ENCODE measurements around the gene FAM53C.
A peak's percentile ranks its signal among the peaks of the same experiment; 100 is the strongest.
"Not testable (repeated sequence)": the region's sequence is repeated elsewhere in the genome, so short reads cannot be mapped to it uniquely, and the experiment has no call there.

FAM53C gene

GRCh38 chr5:138337685-138338410, at the start of gene FAM53C:
FAM53C (plus strand) TSS chr5:138338266; CDS start chr5:138341336, 3,070 bp downstream.
- DNase-seq (ENCODE audit: low spot score): peak; percentile 88

GRCh38 chr5:138289296-138289695, 48.8 kb upstream of the FAM53C start:
- no peak for DNase-seq (ENCODE audit: low spot score)

GRCh38 chr5:138303372-138303771, 34.7 kb upstream of the FAM53C start:
- peak; percentile 38 for DNase-seq (ENCODE audit: low spot score)

- no peak for DNase-seq (ENCODE audit: low spot score)
These were observed 32.3 kb upstream of the FAM53C start for GRCh38 chr5:138305797-138306196.

GRCh38 chr5:138315751-138316278, 22.3 kb upstream of the FAM53C start:
- no peak for DNase-seq (ENCODE audit: low spot score)

GRCh38 chr5:138316355-138316754, 21.7 kb upstream of the FAM53C start:
- DNase-seq (ENCODE audit: low spot score): no peak

- not testable (repeated sequence) for DNase-seq (ENCODE audit: low spot score)
These were observed 19.9 kb upstream of the FAM53C start for GRCh38 chr5:138318211-138318610.

GRCh38 chr5:138330813-138331448, 7.1 kb upstream of the FAM53C start:
- peak; percentile 63 for DNase-seq (ENCODE audit: low spot score)

GRCh38 chr5:138331449-138332368, 6.4 kb upstream of the FAM53C start, which contains the start of gene CDC25C:
CDC25C (minus strand) TSS chr5:138331804; CDS start chr5:138331180, 624 bp downstream.
- DNase-seq (ENCODE audit: low spot score): peak; percentile 98

- DNase-seq (ENCODE audit: low spot score): peak; percentile 80
These were observed 3.1 kb upstream of the FAM53C start for GRCh38 chr5:138334867-138335447.

GRCh38 chr5:138336952-138337684, 948 bp upstream of the FAM53C start:
- peak; percentile 81 for DNase-seq (ENCODE audit: low spot score)

- no peak for DNase-seq (ENCODE audit: low spot score)
These were observed 485 bp downstream of the FAM53C start for GRCh38 chr5:138338411-138339090.

- no peak for DNase-seq (ENCODE audit: low spot score)
These were observed 1.0 kb downstream of the FAM53C start for GRCh38 chr5:138339091-138339456.

GRCh38 chr5:138339464-138339863, 1.4 kb downstream of the FAM53C start:
- no peak for DNase-seq (ENCODE audit: low spot score)

- DNase-seq (ENCODE audit: low spot score): no peak
These were observed 1.9 kb downstream of the FAM53C start for GRCh38 chr5:138340008-138340407.

GRCh38 chr5:138344887-138345622, 7.0 kb downstream of the FAM53C start:
- no peak for DNase-seq (ENCODE audit: low spot score)

- no peak for DNase-seq (ENCODE audit: low spot score)
These were observed 8.8 kb downstream of the FAM53C start for GRCh38 chr5:138346889-138347288.

GRCh38 chr5:138349852-138350562, 11.9 kb downstream of the FAM53C start:
- DNase-seq (ENCODE audit: low spot score): no peak

GRCh38 chr5:138350563-138350890, 12.5 kb downstream of the FAM53C start:
- DNase-seq (ENCODE audit: low spot score): no peak
